Mucosa of gallbladder (tissue), 1 donor: ENCODE measurements around the gene STEAP1B. TPM values are rescaled to one million over a fixed set of nuclear protein-coding genes. Genes with fewer than 3 reads are reported as not detected.
"Not testable (repeated sequence)": the region's sequence is repeated elsewhere in the genome, so short reads cannot be mapped to it uniquely, and the experiment has no call there.

Experiments used
- DNase-seq: peaks from one replicate; pipeline ENCODE4 v3.0.0-alpha.2; 2020; ENCODE audit warnings: low spot score
- total RNA-seq: library from RNA; stranded (reverse); gene quantifications from one replicate; pipeline ENCODE4 v1.2.1, GENCODE V29; 2021
- donor health status: DM: no; HTN: no; CAD: no.

Gene STEAP1B
- total RNA-seq, 1 donor from 2014 or later: not detected

- no peak for DNase-seq
Measured at GRCh38 chr7:22454446-22454845, 45.5 kb downstream of the STEAP1B start.

GRCh38 chr7:22452960-22453558, 46.9 kb downstream of the STEAP1B start:
- no peak for DNase-seq

- peak; percentile 60 for DNase-seq
Measured at GRCh38 chr7:22452142-22452959, 47.6 kb downstream of the STEAP1B start.

GRCh38 chr7:22450013-22450412, 50.0 kb downstream of the STEAP1B start:
- not testable (repeated sequence) for DNase-seq

- DNase-seq: no peak
Measured at GRCh38 chr7:22447762-22448161, 52.2 kb downstream of the STEAP1B start.

GRCh38 chr7:22447008-22447407, 53.0 kb downstream of the STEAP1B start:
- no peak for DNase-seq

- DNase-seq: no peak
Measured at GRCh38 chr7:22445853-22446252, 54.1 kb downstream of the STEAP1B start.

GRCh38 chr7:22445140-22445743, 54.7 kb downstream of the STEAP1B start:
- peak; percentile 62 for DNase-seq

- DNase-seq: peak; percentile 85
Measured at GRCh38 chr7:22444181-22444971, 55.6 kb downstream of the STEAP1B start.

- peak; percentile 20 for DNase-seq
Measured at GRCh38 chr7:22443370-22444180, 56.4 kb downstream of the STEAP1B start.

- no peak for DNase-seq
Measured at GRCh38 chr7:22442882-22443369, 57.1 kb downstream of the STEAP1B start.

GRCh38 chr7:22442187-22442881, 57.7 kb downstream of the STEAP1B start:
- DNase-seq: no peak

GRCh38 chr7:22441157-22441556, 58.8 kb downstream of the STEAP1B start:
- DNase-seq: no peak

GRCh38 chr7:22438994-22439393, 61.0 kb downstream of the STEAP1B start:
- DNase-seq: no peak

- not testable (repeated sequence) for DNase-seq
Measured at GRCh38 chr7:22436552-22436951, 63.4 kb downstream of the STEAP1B start.

GRCh38 chr7:22435720-22436119, 64.3 kb downstream of the STEAP1B start:
- DNase-seq: no peak

GRCh38 chr7:22435105-22435504, 64.9 kb downstream of the STEAP1B start:
- no peak for DNase-seq

GRCh38 chr7:22433710-22434460, 66.1 kb downstream of the STEAP1B start:
- DNase-seq: no peak

- not testable (repeated sequence) for DNase-seq
Measured at GRCh38 chr7:22433165-22433700, 66.8 kb downstream of the STEAP1B start.
